Hippocampal formation (tissue), 2 donors: Measurements from ENCODE around the gene NACC2.

Experiments
- DNase-seq, 2 donors: peaks; one replicate each; lab custom pipeline; 2025; lab: John Stamatoyannopoulos, UW

NACC2 gene

DNA sequence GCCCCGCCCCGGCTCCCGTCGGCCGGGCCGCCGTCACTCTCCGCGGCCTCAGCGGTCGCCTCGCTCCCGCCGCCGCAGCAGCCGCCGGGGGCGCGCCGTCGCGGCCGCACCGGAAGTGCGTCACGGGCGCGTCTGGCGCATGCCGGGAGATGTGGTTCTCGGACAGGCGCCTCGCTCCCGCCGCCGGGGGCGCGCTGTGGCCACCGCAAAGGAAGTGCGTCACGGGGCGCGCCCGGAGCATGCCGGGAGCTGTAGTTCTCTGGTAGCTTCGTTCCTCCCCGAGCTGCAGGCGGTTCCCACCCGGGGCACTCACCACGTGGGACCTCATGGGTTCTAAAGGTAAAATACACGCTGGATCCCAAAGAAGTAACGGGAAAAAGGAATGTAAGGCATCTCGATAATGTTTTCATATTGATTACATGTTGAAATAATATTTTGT lies 133.8 kb downstream of the NACC2 start, which contains the start of gene UBAC1:
Gene UBAC1 (minus strand): TSS at position 97 of the 439 bp plus-strand sequence. CDS start 211 bp downstream, outside the sequence.
- peak; percentile 91 to 94 for DNase-seq

DNA sequence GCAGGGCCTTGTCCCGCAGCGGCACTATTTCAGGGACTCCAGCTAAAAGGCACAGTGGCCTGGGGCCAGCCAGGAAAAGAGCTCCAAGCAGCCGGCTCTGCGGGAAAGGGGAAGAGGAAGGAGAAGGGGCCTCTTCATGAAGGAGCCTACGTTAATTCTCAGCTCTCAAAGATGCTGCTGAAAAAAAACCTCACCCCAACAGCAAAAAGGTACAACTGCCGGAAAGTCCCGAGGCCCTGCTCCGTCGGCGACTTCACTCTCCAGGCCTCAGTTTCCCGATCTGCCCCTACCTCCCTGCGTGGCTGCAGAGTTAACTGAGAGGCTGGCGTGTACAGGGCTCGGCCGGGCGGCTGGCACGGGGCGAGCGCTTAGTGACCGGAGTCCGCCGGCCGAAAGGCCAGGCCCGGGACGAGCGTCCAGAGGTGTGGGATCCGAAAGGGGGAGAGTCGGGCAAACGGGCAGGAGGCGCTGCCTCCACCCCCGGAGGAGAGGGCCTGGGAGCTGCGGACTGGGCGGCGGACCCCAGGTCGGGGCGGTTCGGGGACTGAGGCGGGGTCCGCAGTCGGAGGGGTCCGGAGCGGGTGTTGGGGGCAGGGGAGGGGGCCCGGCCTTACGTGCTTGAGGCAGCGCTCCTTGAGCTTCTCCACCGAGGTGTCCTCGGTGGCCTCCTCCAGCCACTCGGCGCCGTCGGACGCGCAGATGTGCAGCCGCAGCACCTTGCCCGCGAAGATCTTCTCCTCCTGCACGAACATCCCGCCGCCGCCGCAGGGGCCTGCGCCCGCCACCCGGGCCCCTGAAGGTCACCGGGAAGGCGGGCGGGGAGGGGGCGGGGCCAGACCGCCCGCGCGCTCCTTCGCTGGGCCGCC lies 134.4 kb downstream of the NACC2 start:
- no peak for DNase-seq

DNA sequence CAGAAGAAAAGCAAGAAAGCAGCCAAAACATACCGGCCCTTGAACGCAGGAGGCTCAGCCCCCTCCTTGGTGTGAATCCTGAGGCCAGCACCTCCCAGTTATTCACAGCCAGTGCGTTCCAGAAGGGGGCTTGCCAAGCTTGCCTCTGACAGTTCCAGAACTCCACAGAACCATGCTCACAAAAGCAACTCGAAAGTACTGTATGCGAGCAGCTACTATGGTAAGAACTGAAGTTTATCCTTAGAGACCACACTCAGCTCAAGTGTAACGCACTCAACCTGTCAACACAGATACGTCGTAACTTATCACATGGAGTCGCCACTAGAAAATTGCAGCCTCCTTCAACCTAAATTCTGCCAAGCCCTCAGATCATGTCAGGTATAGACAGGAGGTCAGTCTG lies 135.3 kb downstream of the NACC2 start:
- DNase-seq = no peak

DNA sequence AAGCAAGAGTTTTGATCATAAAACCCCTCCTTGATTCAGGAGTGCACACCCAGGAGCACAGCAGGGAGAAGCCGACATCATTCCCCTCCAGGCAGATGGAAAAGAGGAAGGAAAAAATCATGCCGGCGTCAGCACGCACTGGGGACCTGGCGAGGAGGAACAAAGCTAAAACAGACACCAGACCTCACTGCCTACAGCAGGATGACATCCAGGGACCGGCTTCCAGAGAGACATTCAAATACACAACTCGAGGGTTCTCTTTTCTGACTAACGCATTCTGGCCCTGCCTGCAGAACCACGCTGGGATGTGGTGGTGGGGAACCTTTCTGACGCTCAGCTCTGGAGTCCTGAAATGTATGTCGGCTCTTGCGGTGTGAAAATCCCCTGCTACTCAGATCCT lies 136.6 kb downstream of the NACC2 start:
- peak in 1 of 2 donors; percentile 4 for DNase-seq

DNA sequence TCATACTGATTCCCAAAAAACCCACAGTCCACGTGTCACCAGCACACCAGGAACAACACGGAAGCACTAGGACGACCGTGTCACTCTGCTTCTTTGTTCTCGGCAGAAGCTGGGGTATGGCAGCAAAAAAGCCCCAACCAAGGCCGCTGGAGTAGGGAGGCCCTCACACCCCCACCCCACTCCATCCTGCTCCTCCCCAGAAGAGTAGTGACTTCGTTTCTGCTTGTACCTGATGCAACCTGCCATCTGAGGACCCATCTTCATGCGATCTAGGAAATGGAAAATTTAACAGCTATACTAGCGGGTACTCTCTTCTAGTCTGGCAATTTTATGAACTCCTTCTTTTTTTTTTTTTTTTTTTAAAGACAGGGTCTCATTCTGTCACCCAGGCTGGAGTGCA lies 137.7 kb downstream of the NACC2 start:
- no peak for DNase-seq

DNA sequence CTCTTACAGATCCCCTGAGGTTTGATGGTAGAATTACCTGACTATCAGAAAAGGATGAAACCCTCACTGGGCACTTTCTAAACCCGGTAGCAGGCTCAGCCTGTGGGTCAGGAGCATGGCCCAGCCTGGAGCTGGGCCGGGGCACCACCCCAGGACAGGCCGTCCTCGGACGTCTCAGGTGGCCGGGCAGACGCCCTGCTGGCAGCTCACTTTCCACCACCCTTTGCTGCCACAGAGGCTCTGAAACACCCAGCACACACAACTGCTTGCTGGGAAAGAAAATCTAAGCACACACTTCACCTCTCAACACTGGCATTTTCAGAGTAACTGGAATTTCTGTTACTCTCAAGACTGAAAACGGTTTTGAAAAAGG lies 138.3 kb downstream of the NACC2 start:
- DNase-seq = no peak
